GM12878 (cell line): ENCODE results near the gene SLCO3A1. TPM values are rescaled to one million over a fixed set of nuclear protein-coding genes. Genes with fewer than 3 reads are reported as not detected.

ENCODE experiments used
- ATAC-seq: fragments of 200-7000 bp; cut with Tn5 transposase; 3 replicates; pipeline ENCODE4 v1.9.1; 2020; ENCODE audit warnings: mild to moderate bottlenecking, moderate library complexity
- BruUV-seq: library from RNA; stranded (reverse); fragments of 400-500 nt; replicated peaks from 2 replicates; lab custom pipeline; 2021; lab: Mats Ljungman, UMichigan
- CTCF ChIA-PET: fragments of 300-600 bp; sonication (Branson Sonifier 250); formaldehyde crosslinking; extraction: SDS; loops from one replicate; lab custom pipeline; 2021; ENCODE audit warnings: inconsistent platforms; lab: Yijun Ruan, JAX
- POLR2A ChIA-PET: fragments of 350-600 bp; formaldehyde crosslinking; extraction: SDS; loops from one replicate; lab custom pipeline; 2021; ENCODE audit warnings: inconsistent platforms; lab: Charles Lee
- RAD21 ChIA-PET: fragments of 300-600 bp; sonication (Branson Sonifier 250); formaldehyde crosslinking; loops from one replicate; lab custom pipeline; 2023; ENCODE audit warnings: antibody characterized with exemption; ENCODE audit not compliant: unreplicated experiment; lab: Charles Lee
- SMC1A ChIA-PET: fragments of 300-600 bp; sonication (Branson Sonifier 250); formaldehyde crosslinking; loops from one replicate; lab custom pipeline; 2023; ENCODE audit not compliant: unreplicated experiment, uncharacterized antibody; lab: Charles Lee
- DNase-seq: peaks from one replicate; pipeline ENCODE4 v3.0.0-alpha.2; 2011; ENCODE audit warnings: low read depth, low spot score
- FAIRE-seq: peaks from 3 replicates; lab custom pipeline; 2011; peaks lifted over from hg19 to GRCh38; lab: Jason Lieb, UNC
- H2AFZ ChIP-seq: 2 replicates; pipeline ENCODE4 v1.6.0; 2011; ENCODE audit warnings: low read depth, low read length, control low read depth; ENCODE audit not compliant: control insufficient read depth
- H3K27ac ChIP-seq: 2 replicates; pipeline ENCODE4 v1.5.1; 2011; ENCODE audit warnings: control low read depth; ENCODE audit not compliant: control insufficient read depth, insufficient read depth
- H3K27me3 ChIP-seq, 2 experiments: replicated peaks in 1 of 2; 2 replicates each; pipeline versions ENCODE4 v1.6.0 to v1.6.1; 2011; ENCODE audit warnings: low read length in 1 of 2; ENCODE audit not compliant: control insufficient read depth in 2 of 2, insufficient read depth in 2 of 2
- H3K36me3 ChIP-seq, 2 experiments: 2 replicates each; pipeline ENCODE4 v1.5.1; 2011; ENCODE audit warnings: low read length in 1 of 2; ENCODE audit not compliant: control insufficient read depth in 2 of 2, insufficient read depth in 2 of 2
- H3K4me1 ChIP-seq: 2 replicates; pipeline ENCODE4 v1.6.1; 2011; ENCODE audit warnings: mild to moderate bottlenecking, low read length, moderate library complexity, mixed read lengths; ENCODE audit not compliant: control insufficient read depth, insufficient read depth
- H3K4me2 ChIP-seq: 2 replicates; pipeline ENCODE4 v1.6.0; 2011; ENCODE audit warnings: control low read depth; ENCODE audit not compliant: control insufficient read depth, insufficient read depth
- H3K4me3 ChIP-seq: fragments of 200-600 bp; sonication (generic); 2 replicates; pipeline ENCODE4 v1.5.1; 2016
- H3K79me2 ChIP-seq: 2 replicates; pipeline ENCODE4 v1.6.0; 2011; ENCODE audit warnings: low read length; ENCODE audit not compliant: control insufficient read depth, insufficient read depth
- H3K9ac ChIP-seq: 2 replicates; pipeline ENCODE4 v1.8.0; 2011; ENCODE audit warnings: low read length, control low read depth, mixed read lengths; ENCODE audit not compliant: control insufficient read depth, insufficient read depth
- H3K9me3 ChIP-seq: replicated peaks from 3 replicates; pipeline ENCODE4 v1.5.1; 2011; ENCODE audit warnings: mild to moderate bottlenecking, low read length; ENCODE audit not compliant: control insufficient read depth, insufficient read depth
- H4K20me1 ChIP-seq: 2 replicates; pipeline ENCODE4 v1.6.0; 2011; ENCODE audit not compliant: control insufficient read depth, insufficient read depth
- ATF7 ChIP-seq: fragments of 450-650 bp; IDR thresholded peaks from 2 replicates; pipeline ENCODE4 v1.6.1; 2016; ENCODE audit warnings: low read depth, mild to moderate bottlenecking
- BRCA1 ChIP-seq: IDR thresholded peaks from 2 replicates; pipeline ENCODE4 v1.6.1; 2011; ENCODE audit warnings: low read depth, low read length, improper control_type of control experiment
- CHD1 ChIP-seq: IDR thresholded peaks from 2 replicates; pipeline ENCODE4 v1.6.1; 2012; ENCODE audit warnings: low read depth, low read length, improper control_type of control experiment
- GABPA ChIP-seq: IDR thresholded peaks from 2 replicates; pipeline ENCODE4 v1.6.1; 2014; ENCODE audit warnings: antibody characterized with exemption, low read depth, mild to moderate bottlenecking, inconsistent platforms
- JUND ChIP-seq: IDR thresholded peaks from 2 replicates; pipeline ENCODE4 v1.6.1; 2012; ENCODE audit warnings: low read depth, mild to moderate bottlenecking, low read length, improper control_type of control experiment, moderate library complexity
- KLF5 ChIP-seq: fragments of 450-650 bp; IDR thresholded peaks from 2 replicates; pipeline ENCODE4 v1.6.1; 2014; ENCODE audit warnings: mild to moderate bottlenecking; ENCODE audit not compliant: partially characterized antibody
- MEF2A ChIP-seq: IDR thresholded peaks from 2 replicates; pipeline ENCODE4 v1.6.1; 2011; ENCODE audit warnings: low read depth, mild to moderate bottlenecking, low read length, moderate library complexity; ENCODE audit not compliant: insufficient read depth
- NBN ChIP-seq: fragments of 450-650 bp; IDR thresholded peaks from 2 replicates; pipeline ENCODE4 v1.6.1; 2016
- NR2C2 ChIP-seq: IDR thresholded peaks from 2 replicates; pipeline ENCODE4 v1.6.1; 2011; ENCODE audit warnings: borderline replicate concordance, low read depth; ENCODE audit not compliant: control insufficient read depth, insufficient read length
- POLR2AphosphoS5 ChIP-seq: IDR thresholded peaks from 2 replicates; pipeline ENCODE4 v1.6.1; 2011; ENCODE audit warnings: mild to moderate bottlenecking, low read length, inconsistent platforms
- RB1 ChIP-seq: fragments of 450-650 bp; formaldehyde crosslinking; IDR thresholded peaks from 2 replicates; pipeline ENCODE4 v1.6.1; 2017; ENCODE audit warnings: mild to moderate bottlenecking, borderline replicate concordance
- RELA ChIP-seq: fragments of 450-650 bp; IDR thresholded peaks from 2 replicates; pipeline ENCODE4 v1.8.0; 2014; ENCODE audit warnings: borderline replicate concordance; ENCODE audit not compliant: partially characterized antibody
- SMARCA5 ChIP-seq: fragments of 450-650 bp; IDR thresholded peaks from 2 replicates; pipeline ENCODE4 v1.6.1; 2017; ENCODE audit warnings: mild to moderate bottlenecking
- SPI1 ChIP-seq: IDR thresholded peaks from 2 replicates; pipeline ENCODE4 v1.6.1; 2011; ENCODE audit warnings: low read depth, mild to moderate bottlenecking, low read length, moderate library complexity, borderline replicate concordance; ENCODE audit not compliant: insufficient read depth
- ZBED1 ChIP-seq: IDR thresholded peaks from 2 replicates; pipeline ENCODE4 v1.6.1; 2016; ENCODE audit warnings: borderline replicate concordance
- ZNF622 ChIP-seq: fragments of 450-650 bp; IDR thresholded peaks from 2 replicates; pipeline ENCODE4 v1.6.1; 2017; ENCODE audit warnings: mild to moderate bottlenecking, inconsistent platforms
- WGBS: methylation state at CpG from one replicate; pipeline ENCODE4 v1.1.6; 2016; ENCODE audit warnings: low lambda C conversion rate; ENCODE audit not compliant: insufficient replicate concordance, insufficient coverage; ENCODE audit errors: missing lambda C conversion rate; 5-methylcytosine and 5-hydroxymethylcytosine counted together
- in situ Hi-C: fragments of 300-500 bp; cut with MboI; formaldehyde crosslinking; loops from 9 replicates; pipeline ENCODE4 v1.14.3; 2018; ENCODE audit warnings: mixed read lengths
- intact Hi-C: fragments of 100-400 bp; cut with micrococcal nuclease; formaldehyde crosslinking; loops from one replicate; pipeline ENCODE4 v1.14.2; 2022; ENCODE audit not compliant: unreplicated experiment
- polyA plus RNA-seq, 11 experiments: library from polyadenylated mRNA; depleted of rRNA in 4 of 11; unstranded in 6 of 11; stranded (reverse) in 5 of 11; fragments of >200 nt; fragmentation: Nextera tagmentation in 4 of 11; fragmentation: Illumina TruSeq in 1 of 11; extraction: Ambion mirVana in 4 of 11; extraction: Trizol in 1 of 11; gene quantifications; 1 replicate in 1 of 11; 2 replicates in 10 of 11; pipeline versions ENCODE4 v1.2.1 to v1.2.3, GENCODE V29; 2011 to 2016; ENCODE audit warnings: inconsistent platforms in 2 of 11, missing spikeins in 2 of 11, low read depth in 1 of 11
- total RNA-seq, 4 experiments: library from RNA; depleted of rRNA in 3 of 4; stranded (reverse); fragments of >200 nt in 3 of 4; fragmentation: Illumina TruSeq in 1 of 4; extraction: Trizol in 1 of 4; gene quantifications; 2 replicates each; pipeline versions ENCODE4 v1.2.1 to v1.2.3, GENCODE V29; 2013 to 2021
- TF ChIP-seq, protein P1 (sequence below): fragments of 450-650 bp; formaldehyde crosslinking; IDR thresholded peaks from 2 replicates; pipeline ENCODE4 v1.5.0; 2022; ENCODE audit warnings: mild to moderate bottlenecking, missing genetic modification characterization
- TF ChIP-seq, protein P2 (sequence below): IDR thresholded peaks from 2 replicates; pipeline ENCODE4 v1.6.1; 2012; ENCODE audit warnings: mild to moderate bottlenecking, low read depth, low read length

SLCO3A1 gene
- total and polyA plus RNA-seq, 10 of the 15 experiments (the other 5 are each of a cell fraction or from before 2014, with no cell fraction given) = 0.05 to 5.9 (median 0.31) TPM

DNA sequence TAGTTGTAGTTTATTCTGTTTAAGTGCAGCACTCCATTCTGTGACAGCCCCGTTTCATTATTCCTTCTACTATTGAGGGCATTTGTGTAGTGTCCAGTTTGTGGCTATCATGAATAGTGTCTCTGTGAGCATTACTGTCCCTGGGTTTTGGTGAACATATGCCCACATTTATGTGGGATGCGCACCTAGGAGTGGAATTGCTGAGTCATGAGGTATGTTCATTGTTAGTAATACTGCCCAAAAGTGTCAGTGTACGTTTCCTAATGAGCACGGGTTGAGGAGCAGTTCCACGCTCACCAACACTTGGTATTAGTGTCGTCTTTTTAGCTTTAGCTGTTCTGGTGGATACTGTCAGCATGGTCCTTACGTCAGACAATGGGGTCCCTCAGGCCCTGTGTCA lies 131.8 kb downstream of the SLCO3A1 start:
- H3K9me3 ChIP-seq = no peaks in the 10 kb centered on the region
- BruUV-seq = no TSS peak
- H3K36me3 ChIP-seq = no peaks in the 10 kb centered on the region
- H3K27me3 ChIP-seq = no peaks in the 10 kb centered on the region
- no peaks in the 10 kb centered on the region for H3K4me1 ChIP-seq
- H3K4me2 ChIP-seq = no peak overlapping the region
- in situ Hi-C loops = no loop called here
- no peak overlapping the region for H2AFZ ChIP-seq
- no peak for FAIRE-seq
- CTCF ChIA-PET = no interaction called here
- no peak overlapping the region for H3K9ac ChIP-seq
- WGBS = 11% methylated on average over 7 of the region's 7 CpGs
- POLR2A ChIA-PET = no interaction called here
- no peak overlapping the region for H3K4me3 ChIP-seq
- no peak for ATAC-seq
- H4K20me1 ChIP-seq = no peaks in the 10 kb centered on the region
- intact Hi-C loops = no loop called here
- no peak for TF ChIP-seq KLF5
- TF ChIP-seq RELA = no peak
- no peak for TF ChIP-seq SPI1
- no peak for TF ChIP-seq POLR2AphosphoS5
- TF ChIP-seq, protein P1, sequence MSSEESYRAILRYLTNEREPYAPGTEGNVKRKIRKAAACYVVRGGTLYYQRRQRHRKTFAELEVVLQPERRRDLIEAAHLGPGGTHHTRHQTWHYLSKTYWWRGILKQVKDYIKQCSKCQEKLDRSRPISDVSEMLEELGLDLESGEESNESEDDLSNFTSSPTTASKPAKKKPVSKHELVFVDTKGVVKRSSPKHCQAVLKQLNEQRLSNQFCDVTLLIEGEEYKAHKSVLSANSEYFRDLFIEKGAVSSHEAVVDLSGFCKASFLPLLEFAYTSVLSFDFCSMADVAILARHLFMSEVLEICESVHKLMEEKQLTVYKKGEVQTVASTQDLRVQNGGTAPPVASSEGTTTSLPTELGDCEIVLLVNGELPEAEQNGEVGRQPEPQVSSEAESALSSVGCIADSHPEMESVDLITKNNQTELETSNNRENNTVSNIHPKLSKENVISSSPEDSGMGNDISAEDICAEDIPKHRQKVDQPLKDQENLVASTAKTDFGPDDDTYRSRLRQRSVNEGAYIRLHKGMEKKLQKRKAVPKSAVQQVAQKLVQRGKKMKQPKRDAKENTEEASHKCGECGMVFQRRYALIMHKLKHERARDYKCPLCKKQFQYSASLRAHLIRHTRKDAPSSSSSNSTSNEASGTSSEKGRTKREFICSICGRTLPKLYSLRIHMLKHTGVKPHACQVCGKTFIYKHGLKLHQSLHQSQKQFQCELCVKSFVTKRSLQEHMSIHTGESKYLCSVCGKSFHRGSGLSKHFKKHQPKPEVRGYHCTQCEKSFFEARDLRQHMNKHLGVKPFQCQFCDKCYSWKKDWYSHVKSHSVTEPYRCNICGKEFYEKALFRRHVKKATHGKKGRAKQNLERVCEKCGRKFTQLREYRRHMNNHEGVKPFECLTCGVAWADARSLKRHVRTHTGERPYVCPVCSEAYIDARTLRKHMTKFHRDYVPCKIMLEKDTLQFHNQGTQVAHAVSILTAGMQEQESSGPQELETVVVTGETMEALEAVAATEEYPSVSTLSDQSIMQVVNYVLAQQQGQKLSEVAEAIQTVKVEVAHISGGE (CRISPR knock-in tag) = no peak
- no peak for TF ChIP-seq BRCA1
- no peak for TF ChIP-seq NBN
- TF ChIP-seq, protein P2, sequence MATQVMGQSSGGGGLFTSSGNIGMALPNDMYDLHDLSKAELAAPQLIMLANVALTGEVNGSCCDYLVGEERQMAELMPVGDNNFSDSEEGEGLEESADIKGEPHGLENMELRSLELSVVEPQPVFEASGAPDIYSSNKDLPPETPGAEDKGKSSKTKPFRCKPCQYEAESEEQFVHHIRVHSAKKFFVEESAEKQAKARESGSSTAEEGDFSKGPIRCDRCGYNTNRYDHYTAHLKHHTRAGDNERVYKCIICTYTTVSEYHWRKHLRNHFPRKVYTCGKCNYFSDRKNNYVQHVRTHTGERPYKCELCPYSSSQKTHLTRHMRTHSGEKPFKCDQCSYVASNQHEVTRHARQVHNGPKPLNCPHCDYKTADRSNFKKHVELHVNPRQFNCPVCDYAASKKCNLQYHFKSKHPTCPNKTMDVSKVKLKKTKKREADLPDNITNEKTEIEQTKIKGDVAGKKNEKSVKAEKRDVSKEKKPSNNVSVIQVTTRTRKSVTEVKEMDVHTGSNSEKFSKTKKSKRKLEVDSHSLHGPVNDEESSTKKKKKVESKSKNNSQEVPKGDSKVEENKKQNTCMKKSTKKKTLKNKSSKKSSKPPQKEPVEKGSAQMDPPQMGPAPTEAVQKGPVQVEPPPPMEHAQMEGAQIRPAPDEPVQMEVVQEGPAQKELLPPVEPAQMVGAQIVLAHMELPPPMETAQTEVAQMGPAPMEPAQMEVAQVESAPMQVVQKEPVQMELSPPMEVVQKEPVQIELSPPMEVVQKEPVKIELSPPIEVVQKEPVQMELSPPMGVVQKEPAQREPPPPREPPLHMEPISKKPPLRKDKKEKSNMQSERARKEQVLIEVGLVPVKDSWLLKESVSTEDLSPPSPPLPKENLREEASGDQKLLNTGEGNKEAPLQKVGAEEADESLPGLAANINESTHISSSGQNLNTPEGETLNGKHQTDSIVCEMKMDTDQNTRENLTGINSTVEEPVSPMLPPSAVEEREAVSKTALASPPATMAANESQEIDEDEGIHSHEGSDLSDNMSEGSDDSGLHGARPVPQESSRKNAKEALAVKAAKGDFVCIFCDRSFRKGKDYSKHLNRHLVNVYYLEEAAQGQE = no peak
- no peak for TF ChIP-seq ZBED1
- no peak for TF ChIP-seq ATF7
- no peak for TF ChIP-seq SMARCA5
- TF ChIP-seq JUND = no peak
- no peak for TF ChIP-seq NR2C2
- no peak for TF ChIP-seq MEF2A
- no peak for TF ChIP-seq GABPA
- no peak for TF ChIP-seq ZNF622
- no peak for TF ChIP-seq RB1
- TF ChIP-seq CHD1 = no peak
- SMC1A ChIA-PET = no interaction called here
- H3K27ac ChIP-seq = no peak overlapping the region
- no peaks in the 10 kb centered on the region for H3K79me2 ChIP-seq
- RAD21 ChIA-PET = no interaction called here
- no peak for DNase-seq
